ENCODE measurements around the gene PTPRE.

DNA sequence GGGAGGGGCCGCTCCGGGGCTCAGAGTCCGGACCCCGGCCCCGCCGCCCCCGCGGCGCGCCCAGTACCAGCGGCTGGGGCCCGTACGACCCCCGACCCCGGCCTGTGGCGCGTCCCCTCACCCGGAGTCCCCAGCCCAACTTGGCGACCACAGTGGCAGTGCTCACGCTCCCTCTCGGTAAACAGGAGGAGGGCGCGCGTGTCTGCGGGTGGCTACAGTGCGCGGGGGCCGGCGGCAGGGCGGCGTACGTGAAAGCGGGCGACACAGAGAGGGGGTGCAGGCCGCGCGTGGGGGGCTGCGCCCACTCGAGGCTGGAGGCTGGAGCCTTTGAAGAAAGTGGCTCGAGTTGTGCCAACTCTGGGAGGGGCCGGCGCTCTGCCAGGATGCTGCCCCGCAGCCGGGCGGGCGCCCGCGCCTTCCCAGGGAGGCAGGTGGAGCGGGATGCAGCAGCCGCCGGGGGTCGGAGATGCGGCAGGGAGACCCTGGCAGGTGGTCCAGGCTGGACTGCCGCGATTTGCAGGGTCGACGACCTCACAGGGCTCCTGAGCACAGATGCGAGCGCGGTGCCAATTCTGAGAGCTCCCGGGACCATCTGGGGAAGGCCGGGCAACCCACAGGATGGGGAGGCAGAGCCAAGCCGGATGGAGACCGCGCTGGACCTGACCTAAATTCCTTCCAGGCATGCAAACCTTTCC, 655 bp downstream of the PTPRE start:
- TF ChIP-seq CTCF (IDR thresholded peaks at IDR 0.05; ENCODE audit: low read depth, low read length) (no peak), EZH2phosphoT487 (IDR thresholded peaks at IDR 0.05; ENCODE audit: low read depth) (no peak)
